Uterus (tissue), 4 donors: ENCODE results near the gene ABCC11. TPM values are rescaled to one million over a fixed set of nuclear protein-coding genes. Genes with fewer than 3 reads are reported as not detected.
A peak's percentile ranks its signal among the peaks of the same experiment; 100 is the strongest.

Source experiments
- DNase-seq, 2 donors: peaks; one replicate each; pipeline ENCODE4 v3.0.0-alpha.2; 2019 to 2020
- H3K27ac ChIP-seq, 2 donors: fragments of 200-600 bp; sonication (generic); 1 replicate in 1 of 2; 2 replicates in 1 of 2; pipeline ENCODE4 v1.5.1; 2016 to 2018
- H3K27me3 ChIP-seq, 2 donors: fragments of 200-600 bp; sonication (generic); one replicate each; pipeline ENCODE4 v1.5.1; 2018 to 2019; ENCODE audit warnings: control low read depth in 1 of 2
- H3K36me3 ChIP-seq, 2 donors: fragments of 200-600 bp; sonication (generic); one replicate each; pipeline ENCODE4 v1.5.1; 2019; ENCODE audit warnings: control low read depth in 1 of 2
- H3K4me1 ChIP-seq, 2 donors: fragments of 200-600 bp; sonication (generic); one replicate each; pipeline ENCODE4 v1.5.1; 2018 to 2019; ENCODE audit warnings: control low read depth in 1 of 2
- H3K4me3 ChIP-seq, 2 donors: fragments of 200-600 bp; sonication (generic); 1 replicate in 1 of 2; 2 replicates in 1 of 2; pipeline ENCODE4 v1.5.1; 2018 to 2019; ENCODE audit warnings: mild to moderate bottlenecking in 1 of 2
- H3K9me3 ChIP-seq, 2 donors: fragments of 200-600 bp; sonication (generic); one replicate each; pipeline ENCODE4 v1.5.1; 2019; ENCODE audit warnings: control low read depth in 1 of 2
- POLR2A ChIP-seq, 2 donors: fragments of 450-650 bp; IDR thresholded peaks; one replicate each; pipeline ENCODE4 v1.6.1; 2016; ENCODE audit warnings: antibody characterized with exemption in 2 of 2, mild to moderate bottlenecking in 1 of 2, moderate library complexity in 1 of 2
- intact Hi-C: fragments of 100-400 bp; cut with DNase I; formaldehyde crosslinking; loops from one replicate; pipeline ENCODE4 v1.15.1; 2023; ENCODE audit warnings: low total_unique reads
- total RNA-seq, 4 donors: library from RNA; depleted of rRNA in 3 of 4; stranded (reverse); fragments of >200 nt in 3 of 4; gene quantifications; one replicate each; pipeline versions ENCODE4 v1.1.0 to v1.2.4, GENCODE V29; 2014 to 2023
- TF ChIP-seq, protein P1 (sequence below), 4 experiments: fragments of 200-600 bp in 2 of 4; fragments of 450-650 bp in 2 of 4; sonication (generic) in 2 of 4; IDR thresholded peaks; one replicate each; pipeline ENCODE4 v1.5.1; 2016 to 2019; ENCODE audit warnings: antibody characterized with exemption in 4 of 4, mild to moderate bottlenecking in 2 of 4, moderate library complexity in 1 of 4
- donor health status: DM: yes; HTN: yes; CAD: no.

Gene ABCC11
- total RNA-seq, 4 donors from 2014 or later, result 0.48 TPM; not detected in 3

DNA sequence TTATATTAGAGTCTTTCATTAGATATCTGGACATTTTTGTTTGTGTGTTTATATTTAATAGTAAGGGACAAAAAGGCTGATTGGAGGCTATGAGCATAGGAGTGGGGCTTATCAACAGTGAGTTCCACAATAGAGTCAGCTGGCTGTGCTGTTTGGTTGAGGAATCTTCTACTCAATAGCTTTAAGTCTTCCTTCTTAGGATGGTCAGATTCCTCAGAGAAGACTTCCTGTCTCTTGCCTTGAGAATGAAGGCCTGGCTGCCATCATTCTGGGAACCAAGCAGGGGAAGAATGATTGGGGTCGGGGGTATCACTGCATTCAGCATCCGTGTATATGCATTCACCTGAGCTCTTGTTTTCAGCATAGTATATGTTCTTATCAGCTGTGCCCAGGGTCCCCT, 31.9 kb upstream of the ABCC11 start:
- no peak overlapping the region for H3K4me3 ChIP-seq
- no peaks in the 10 kb centered on the region for H3K9me3 ChIP-seq
- H3K4me1 ChIP-seq, result no peaks in the 10 kb centered on the region
- TF ChIP-seq, protein P1, sequence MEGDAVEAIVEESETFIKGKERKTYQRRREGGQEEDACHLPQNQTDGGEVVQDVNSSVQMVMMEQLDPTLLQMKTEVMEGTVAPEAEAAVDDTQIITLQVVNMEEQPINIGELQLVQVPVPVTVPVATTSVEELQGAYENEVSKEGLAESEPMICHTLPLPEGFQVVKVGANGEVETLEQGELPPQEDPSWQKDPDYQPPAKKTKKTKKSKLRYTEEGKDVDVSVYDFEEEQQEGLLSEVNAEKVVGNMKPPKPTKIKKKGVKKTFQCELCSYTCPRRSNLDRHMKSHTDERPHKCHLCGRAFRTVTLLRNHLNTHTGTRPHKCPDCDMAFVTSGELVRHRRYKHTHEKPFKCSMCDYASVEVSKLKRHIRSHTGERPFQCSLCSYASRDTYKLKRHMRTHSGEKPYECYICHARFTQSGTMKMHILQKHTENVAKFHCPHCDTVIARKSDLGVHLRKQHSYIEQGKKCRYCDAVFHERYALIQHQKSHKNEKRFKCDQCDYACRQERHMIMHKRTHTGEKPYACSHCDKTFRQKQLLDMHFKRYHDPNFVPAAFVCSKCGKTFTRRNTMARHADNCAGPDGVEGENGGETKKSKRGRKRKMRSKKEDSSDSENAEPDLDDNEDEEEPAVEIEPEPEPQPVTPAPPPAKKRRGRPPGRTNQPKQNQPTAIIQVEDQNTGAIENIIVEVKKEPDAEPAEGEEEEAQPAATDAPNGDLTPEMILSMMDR (IDR thresholded peaks at IDR 0.05), result no peak
- no peak for TF ChIP-seq POLR2A (IDR thresholded peaks at IDR 0.05)
- intact Hi-C loops, result no loop called here
- DNase-seq, result no peak
- H3K27ac ChIP-seq, result peak overlapping the region in 1 of 2 donors; percentile 5
- H3K27me3 ChIP-seq, result no peaks in the 10 kb centered on the region
- H3K36me3 ChIP-seq, result no peaks in the 10 kb centered on the region

DNA sequence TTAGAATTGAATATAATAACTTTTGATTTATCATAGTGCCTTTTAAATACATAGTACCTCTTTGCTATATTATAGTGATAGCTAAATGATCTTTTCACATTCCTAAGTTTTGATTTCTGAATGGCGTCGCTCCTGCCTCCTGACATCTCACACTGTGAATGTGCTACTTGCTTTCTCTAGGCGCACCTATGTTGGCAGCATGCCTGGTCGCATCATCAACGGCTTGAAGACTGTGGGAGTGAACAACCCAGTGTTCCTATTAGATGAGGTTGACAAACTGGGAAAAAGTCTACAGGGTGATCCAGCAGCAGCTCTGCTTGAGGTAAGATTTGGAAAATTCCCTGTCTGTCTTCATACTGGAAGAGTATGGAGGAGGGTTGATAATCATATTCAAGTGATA, 29.8 kb upstream of the ABCC11 start:
- TF ChIP-seq, protein P1 (IDR thresholded peaks at IDR 0.05), result no peak
- TF ChIP-seq POLR2A (IDR thresholded peaks at IDR 0.05), result no peak
- DNase-seq, result no peak
- intact Hi-C loops, result no loop called here
- Histone ChIP-seq H3K36me3 (no peaks in the 10 kb centered on the region), H3K9me3 (no peaks in the 10 kb centered on the region), H3K4me1 (no peaks in the 10 kb centered on the region), H3K27me3 (no peaks in the 10 kb centered on the region), H3K4me3 (no peak overlapping the region), H3K27ac (no peak overlapping the region)

DNA sequence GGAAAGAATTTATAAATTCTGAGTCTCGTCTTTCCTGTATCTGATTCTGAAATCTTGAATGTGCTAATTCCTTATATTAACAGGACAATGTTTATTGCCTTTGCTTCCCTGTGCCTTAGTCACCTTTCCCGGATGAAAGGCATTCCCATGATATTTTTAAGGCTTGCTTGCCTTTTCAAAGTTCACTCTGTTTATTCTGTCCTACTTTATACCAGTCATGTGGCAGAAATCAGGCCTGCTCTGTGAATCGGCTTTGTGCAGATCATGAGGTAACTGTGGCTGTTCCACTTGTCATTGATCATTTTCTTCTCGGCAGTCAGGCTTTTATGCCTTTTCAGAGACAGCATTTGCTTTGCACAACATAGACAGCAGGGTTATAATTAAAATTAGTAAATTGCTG, 28.8 kb upstream of the ABCC11 start:
- Histone ChIP-seq H3K27ac (peak overlapping the region in 1 of 2 donors; percentile 32), H3K36me3 (no peaks in the 10 kb centered on the region), H3K9me3 (no peaks in the 10 kb centered on the region), H3K27me3 (no peaks in the 10 kb centered on the region), H3K4me1 (no peaks in the 10 kb centered on the region), H3K4me3 (no peak overlapping the region)
- no peak for DNase-seq
- intact Hi-C loops, result no loop called here
- TF ChIP-seq, protein P1 (IDR thresholded peaks at IDR 0.05), result no peak
- TF ChIP-seq POLR2A (IDR thresholded peaks at IDR 0.05), result no peak

DNA sequence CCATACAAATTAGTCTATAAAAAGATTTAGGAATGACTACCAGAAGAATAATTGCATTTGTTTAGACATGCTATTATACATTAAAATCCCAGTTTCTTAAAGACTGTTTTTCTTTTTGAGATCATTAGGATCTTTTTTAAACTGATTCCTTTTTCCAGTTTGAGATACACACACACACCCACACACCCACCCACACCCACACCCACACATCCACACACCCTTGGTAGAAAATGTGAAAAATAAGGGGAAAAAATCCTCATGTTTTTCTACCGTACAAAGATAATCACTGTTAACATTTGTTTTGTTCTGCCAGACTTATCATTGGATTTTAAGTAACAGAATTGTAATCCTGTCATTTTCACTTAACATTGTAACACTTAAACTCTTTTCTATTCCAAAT, 27.1 kb upstream of the ABCC11 start:
- Histone ChIP-seq H3K4me3 (no peak overlapping the region), H3K27ac (no peak overlapping the region), H3K36me3 (no peaks in the 10 kb centered on the region), H3K9me3 (no peaks in the 10 kb centered on the region), H3K27me3 (no peaks in the 10 kb centered on the region), H3K4me1 (no peaks in the 10 kb centered on the region)
- intact Hi-C loops, result no loop called here
- DNase-seq, result no peak
- TF ChIP-seq POLR2A (IDR thresholded peaks at IDR 0.05), result no peak
- TF ChIP-seq, protein P1 (IDR thresholded peaks at IDR 0.05), result no peak

DNA sequence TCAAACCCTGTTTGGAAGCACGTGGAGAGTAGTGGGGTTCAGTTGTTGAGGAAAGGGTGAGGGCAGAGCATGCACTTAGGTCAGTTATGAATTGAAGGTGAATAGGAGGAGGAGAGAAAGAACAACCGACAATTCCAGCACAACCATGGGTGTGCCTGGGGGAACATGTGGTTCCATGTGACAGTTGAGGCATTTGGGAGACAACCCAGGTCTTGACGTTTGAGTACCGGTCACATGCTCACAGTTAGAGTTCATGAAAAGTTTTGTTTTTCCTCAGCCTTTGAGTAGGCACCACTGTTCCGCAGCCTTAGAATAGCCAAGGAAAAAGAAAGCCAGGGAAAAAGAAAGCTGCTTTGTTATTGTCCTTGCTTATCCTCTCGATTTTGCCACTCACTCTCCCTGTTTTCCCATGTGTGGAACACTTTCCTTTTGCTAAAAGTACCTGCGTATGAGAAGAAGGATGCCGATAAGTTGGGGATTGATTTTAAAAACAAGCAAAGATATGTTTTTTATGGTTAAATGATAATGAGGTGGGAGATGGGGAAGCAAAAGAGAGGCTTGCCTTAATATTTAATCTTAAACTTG, 25.6 kb upstream of the ABCC11 start:
- DNase-seq, result no peak
- Histone ChIP-seq H3K4me3 (no peak overlapping the region), H3K36me3 (no peaks in the 10 kb centered on the region), H3K9me3 (no peaks in the 10 kb centered on the region), H3K4me1 (no peaks in the 10 kb centered on the region), H3K27ac (peak overlapping the region in 1 of 2 donors; percentile 59), H3K27me3 (no peaks in the 10 kb centered on the region)
- TF ChIP-seq, protein P1 (IDR thresholded peaks at IDR 0.05), result no peak
- TF ChIP-seq POLR2A (IDR thresholded peaks at IDR 0.05), result no peak
- intact Hi-C loops, result no loop called here
